SK-N-MC (cell line): ENCODE data around the gene AGAP1.

Experiments used
- EZH2 ChIP-seq: fragments of 200-600 bp; sonication (generic); IDR thresholded peaks from one replicate; pipeline ENCODE4 v1.6.1; 2017; ENCODE audit warnings: antibody characterized with exemption
- FOXP2 ChIP-seq: optimal IDR thresholded peaks from 2 replicates; pipeline ENCODE3; 2011; ENCODE audit warnings: mild to moderate bottlenecking, moderate library complexity; ENCODE audit not compliant: insufficient read depth; ENCODE audit errors: extremely low read length, control extremely low read depth
- POLR2AphosphoS5 ChIP-seq: IDR thresholded peaks from 2 replicates; pipeline ENCODE4 v1.6.1; 2012; ENCODE audit warnings: mild to moderate bottlenecking, low read depth, low read length, borderline replicate concordance

DNA sequence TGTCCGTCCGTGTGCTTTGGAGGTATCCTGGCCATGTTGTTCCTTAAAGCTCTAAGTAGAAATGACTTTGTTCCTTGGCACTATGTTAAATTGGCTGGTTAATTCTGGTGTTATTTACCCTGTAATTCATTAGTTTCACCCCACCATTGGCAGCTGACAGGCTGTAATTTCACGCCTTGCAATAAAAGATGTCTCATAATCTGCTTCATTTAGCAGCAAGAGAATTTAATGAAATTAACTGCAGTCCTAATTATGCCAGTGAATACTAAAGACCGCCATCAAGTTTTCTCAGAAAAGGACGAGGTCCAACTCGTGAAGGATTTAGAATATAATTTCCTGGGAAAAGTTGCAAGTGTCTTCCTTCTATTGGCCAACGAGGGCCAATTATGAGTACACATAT, 355.1 kb downstream of the AGAP1 start:
- no peak for TF ChIP-seq POLR2AphosphoS5
- no peak for TF ChIP-seq EZH2
- no peak for TF ChIP-seq FOXP2
